T follicular helper cell (primary cell): Measurements from ENCODE around the gene ARHGAP27.
"Not testable (repeated sequence)": the region's sequence is repeated elsewhere in the genome, so short reads cannot be mapped to it uniquely, and the experiment has no call there.

Experiments
- DNase-seq: peaks from one replicate; pipeline ENCODE4 v3.0.0-alpha.2; 2020; ENCODE audit warnings: low read depth

Gene ARHGAP27

DNA sequence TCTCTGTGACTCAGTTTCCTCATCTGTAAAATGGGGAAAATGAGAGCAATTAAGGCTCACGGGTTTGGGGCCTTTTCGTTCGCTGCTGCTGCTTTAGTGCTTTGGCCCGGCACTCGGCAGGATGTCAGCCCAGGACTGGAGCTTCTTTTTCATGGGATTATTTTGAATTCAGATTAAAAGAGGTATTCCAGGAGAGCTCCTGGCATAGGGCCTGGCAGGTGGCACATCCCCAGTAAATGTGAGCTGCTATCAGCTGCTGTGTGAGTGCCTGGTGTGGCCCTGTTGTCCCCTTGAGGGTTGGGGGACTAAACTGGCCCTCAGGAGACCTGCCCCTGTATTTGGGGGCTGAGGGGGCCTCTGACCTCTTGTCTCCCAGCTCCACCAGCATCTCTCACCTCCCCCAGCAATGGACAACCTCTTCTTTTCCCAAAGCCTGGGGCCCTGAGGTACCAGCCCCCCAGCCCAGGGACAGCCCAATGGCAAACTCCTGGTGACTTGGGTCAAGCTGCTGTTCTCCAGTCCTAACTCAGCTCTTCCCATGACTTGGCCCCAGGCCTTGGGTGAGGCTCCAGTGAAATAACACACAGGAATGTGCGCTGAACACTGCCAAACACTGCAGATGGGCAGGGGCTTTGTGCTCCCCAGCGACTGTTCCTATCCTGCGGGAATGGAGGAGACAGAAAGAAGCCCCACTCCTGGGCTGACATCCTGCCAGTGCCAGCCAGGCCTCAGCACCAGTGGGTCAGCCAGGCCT lies 14.4 kb upstream of the ARHGAP27 start:
- DNase-seq, result not testable (repeated sequence)

GRCh38 chr17:45445901-45446743 lies 13.5 kb upstream of the ARHGAP27 start:
- not testable (repeated sequence) for DNase-seq

GRCh38 chr17:45444856-45445820 lies 12.5 kb upstream of the ARHGAP27 start:
- DNase-seq, result not testable (repeated sequence)

- not testable (repeated sequence) for DNase-seq
Measured at GRCh38 chr17:45444301-45444700, 11.6 kb upstream of the ARHGAP27 start.

GRCh38 chr17:45443371-45444260 lies 10.9 kb upstream of the ARHGAP27 start:
- DNase-seq, result not testable (repeated sequence)

DNA sequence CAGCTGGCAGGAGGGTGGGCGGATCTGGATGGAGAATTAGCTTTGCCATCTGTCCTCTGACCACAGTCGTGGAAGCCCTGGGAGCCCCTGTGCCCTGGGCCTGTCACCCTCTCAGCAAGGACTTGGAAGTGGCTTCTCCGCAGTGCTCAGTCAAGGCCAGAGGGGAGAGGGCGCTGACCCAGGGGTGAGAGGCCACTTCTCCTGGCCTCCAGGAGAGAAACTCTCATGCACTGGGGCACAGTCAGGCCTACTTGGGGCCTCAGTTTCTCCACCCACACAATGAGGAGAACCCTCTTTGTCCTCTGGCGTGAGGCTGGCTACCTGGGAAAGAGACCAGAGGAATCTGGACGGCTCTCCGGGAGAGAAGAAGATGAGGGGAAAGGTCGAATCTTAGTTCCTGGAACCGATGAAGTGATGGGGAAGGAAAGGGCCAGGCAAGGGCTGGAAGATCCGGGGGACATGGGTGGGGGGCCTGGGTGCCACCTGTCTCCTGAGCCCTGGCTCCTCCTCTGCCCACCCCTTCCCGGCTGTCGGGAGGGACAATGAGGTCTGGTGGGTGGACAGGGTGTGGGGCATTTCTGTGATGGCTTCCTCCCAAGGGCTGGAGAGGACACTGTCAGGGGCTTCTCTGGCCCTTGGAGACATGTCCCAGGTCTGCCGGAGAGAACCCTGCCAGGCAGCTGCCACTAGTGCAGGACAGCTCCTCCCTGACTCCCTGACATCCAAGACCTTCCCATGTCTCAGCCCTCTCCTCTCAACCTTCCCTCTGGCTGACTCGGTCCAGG lies 9.0 kb upstream of the ARHGAP27 start:
- DNase-seq, result no peak

- DNase-seq, result not testable (repeated sequence)
Measured at GRCh38 chr17:45440839-45441515, 8.3 kb upstream of the ARHGAP27 start.

DNA sequence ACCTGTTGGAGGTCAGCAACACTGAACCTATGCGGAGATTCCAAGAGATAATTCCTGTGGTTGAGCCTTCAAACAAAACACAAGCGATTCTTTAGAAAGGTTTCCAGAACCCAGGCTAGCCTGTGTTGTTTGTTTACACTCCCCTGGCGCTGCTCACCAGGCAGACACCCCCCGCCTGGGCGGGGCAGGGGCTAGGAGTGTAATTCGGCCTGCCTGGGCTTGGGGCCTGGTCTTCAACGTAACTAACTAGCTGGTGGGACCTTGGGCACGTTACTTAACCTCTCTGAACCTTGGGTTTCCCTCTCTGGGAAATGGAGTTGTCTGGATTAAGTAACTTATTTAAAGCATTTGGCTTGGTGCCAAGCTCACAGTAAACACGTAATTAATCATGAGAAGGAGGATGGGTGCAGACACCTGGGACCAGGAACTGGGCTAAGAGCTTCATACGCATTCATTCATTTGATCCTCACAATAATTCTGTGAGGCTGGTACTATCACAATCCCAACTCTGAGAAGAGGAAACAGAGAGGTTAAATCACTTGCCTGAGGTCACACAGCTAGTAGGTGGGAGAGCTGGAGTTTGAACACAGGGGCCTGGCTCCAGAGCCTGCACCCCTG lies 7.6 kb upstream of the ARHGAP27 start:
- DNase-seq, result no peak

DNA sequence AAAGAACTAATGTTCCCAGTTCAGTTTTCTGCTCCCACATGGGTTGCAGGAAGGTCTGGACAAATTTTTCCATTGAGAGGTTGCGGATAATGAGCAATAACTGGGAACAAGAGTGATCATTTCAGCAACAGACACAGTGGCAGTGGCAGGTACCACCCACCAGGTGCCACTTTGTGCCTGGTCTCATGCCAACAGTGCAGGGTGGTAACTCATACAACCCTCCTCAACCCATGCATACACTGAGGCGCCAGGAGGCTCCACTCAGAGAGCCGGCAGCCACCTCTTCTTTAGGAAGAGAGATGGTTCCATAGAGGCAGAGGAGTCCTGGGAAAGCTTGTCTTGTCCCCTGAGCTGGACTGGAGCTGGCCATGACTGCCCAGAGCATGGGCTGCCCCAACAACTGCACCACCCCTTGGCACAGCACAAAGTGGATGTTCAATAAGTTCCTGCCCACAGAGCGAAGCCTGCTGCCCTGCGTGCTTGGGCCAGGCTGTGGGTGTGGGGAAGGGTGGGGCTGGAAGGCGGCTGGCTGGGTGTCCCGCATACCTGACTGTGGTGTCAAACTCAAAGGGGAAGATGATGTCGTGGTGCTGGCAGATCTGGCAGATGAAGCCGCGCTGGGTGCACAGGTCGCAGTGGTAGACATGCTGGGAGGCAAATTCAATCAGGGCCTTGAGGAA lies 6.4 kb upstream of the ARHGAP27 start:
- no peak for DNase-seq

GRCh38 chr17:45437465-45438283 lies 5.0 kb upstream of the ARHGAP27 start:
- DNase-seq, result no peak

DNA sequence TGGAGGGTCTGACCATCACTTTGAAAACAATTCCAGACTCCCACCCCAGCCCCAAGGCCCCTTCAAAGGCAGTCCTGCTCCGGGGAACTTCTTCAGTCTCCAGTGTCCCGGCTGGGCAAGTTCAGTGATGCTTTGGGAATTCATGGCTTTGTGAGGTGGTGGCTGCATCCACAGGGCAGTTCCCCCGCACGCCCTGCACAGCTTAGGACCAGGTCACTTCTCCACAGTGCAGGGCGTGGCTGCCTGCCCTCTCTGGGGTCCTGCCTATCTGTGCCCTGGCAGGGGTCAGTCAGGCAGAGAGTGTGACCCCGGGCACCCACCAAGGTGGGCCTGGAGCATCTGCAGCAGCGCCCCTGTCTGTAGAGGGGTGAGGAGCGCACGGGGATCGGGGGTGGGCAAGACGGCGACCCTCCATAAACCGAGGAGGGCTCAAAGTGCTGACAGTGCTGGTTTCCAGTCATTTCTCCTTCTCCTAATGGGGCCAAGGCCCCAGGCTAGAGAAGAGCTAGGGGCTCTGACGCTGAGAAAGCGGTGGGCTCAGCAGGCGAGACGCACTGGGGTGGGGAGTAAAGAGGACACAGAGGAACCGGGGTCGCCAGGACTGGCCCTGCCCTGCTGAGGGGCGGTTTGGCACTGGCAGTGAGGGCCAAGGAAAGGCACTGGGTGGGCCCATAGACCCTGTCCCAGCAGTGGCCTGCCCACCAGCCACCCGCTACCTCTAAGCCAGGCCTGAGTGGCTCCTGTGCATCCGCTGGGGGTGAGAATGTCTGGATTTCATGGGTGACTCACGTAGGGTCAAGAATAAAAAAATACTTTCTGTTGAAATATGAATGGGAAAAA lies 4.2 kb upstream of the ARHGAP27 start:
- no peak for DNase-seq

- no peak for DNase-seq
Measured at GRCh38 chr17:45436161-45436560, 3.5 kb upstream of the ARHGAP27 start.

DNA sequence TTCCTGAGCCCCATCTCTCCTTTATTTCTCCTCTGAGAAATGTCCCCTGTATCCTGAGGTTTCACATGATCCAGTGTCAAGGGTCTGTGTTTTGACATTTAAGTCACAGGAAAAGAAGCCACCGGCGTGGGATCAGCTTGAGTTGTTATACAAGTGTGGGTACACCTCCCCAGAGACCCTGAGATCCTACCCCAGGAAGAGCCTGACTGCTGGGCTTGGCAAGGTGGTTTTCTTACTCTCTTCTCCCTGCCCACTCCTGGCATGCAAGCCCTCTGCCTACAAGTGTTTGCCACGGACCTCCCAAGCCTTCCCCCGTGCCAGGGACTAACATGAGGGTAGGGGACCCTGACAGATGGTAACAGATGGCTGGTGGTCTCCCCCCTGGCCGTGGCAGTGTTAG lies 2.8 kb upstream of the ARHGAP27 start:
- DNase-seq, result no peak

GRCh38 chr17:45433159-45433535 lies 477 bp upstream of the ARHGAP27 start:
- DNase-seq, result no peak

DNA sequence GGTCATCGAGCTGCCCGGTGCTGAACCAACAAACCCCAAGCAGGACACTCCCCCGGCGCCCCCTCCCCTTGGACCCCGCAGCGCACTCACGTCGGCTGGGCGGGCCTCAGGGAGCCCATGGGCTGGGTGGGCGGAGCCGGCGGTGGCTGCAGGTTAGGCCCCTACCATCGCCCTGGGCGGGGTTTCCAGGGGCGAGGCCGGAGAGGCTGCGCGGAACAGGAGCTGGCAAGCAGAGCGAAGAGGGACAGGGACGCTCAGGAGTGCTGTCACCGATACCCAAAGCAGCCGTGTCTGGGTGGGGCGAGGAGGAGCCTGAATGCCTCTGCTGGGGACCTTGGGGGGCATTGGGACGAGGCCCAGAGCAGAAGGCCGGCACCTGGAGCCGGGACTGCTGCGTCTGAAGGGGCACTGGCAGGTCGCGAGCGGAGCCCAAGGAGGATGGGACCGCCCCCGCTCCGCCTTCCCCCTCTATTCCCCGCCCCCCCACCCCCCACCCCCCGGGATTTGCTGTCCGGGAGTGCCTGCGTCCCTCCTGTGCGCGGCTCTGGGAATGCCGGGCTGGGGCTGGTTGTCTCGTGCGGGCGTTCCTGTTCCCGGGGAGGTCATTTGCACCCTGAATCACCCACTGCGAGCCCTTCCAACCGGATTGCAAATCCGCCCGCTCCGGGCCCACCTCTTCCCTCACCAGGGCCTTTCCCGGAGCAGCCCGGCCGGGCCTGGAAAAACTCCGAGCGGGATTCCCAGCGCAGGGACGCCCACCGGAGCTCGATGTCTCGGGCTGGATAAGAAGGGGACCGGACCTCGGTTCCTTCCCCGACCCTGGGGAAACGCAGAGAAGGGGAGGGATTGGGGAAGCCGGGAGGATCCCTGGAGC lies 902 bp downstream of the ARHGAP27 start:
- DNase-seq, result peak; percentile 58
